Liver (tissue), 9 donors: ENCODE results near the gene HORMAD2. TPM values are rescaled to one million over a fixed set of nuclear protein-coding genes. Genes with fewer than 3 reads are reported as not detected.
"Not testable (repeated sequence)": the region's sequence is repeated elsewhere in the genome, so short reads cannot be mapped to it uniquely, and the experiment has no call there.

Source experiments
- DNase-seq: peaks from one replicate; pipeline ENCODE4 v3.0.0-alpha.2; 2017; ENCODE audit warnings: low spot score
- H3K27ac ChIP-seq, 2 donors: one replicate each; pipeline ENCODE4 v1.7.0; 2013; ENCODE audit warnings: inconsistent platforms in 2 of 2, low read length in 2 of 2, control low read depth in 1 of 2, low read depth in 1 of 2, mild to moderate bottlenecking in 1 of 2
- H3K27me3 ChIP-seq, 4 donors: one replicate each; pipeline versions ENCODE4 v1.6.1 to v1.7.0; 2013; ENCODE audit warnings: low read length in 3 of 4, inconsistent platforms in 1 of 4, mild to moderate bottlenecking in 1 of 4, moderate library complexity in 1 of 4; ENCODE audit not compliant: control insufficient read depth in 4 of 4, insufficient read depth in 4 of 4
- H3K36me3 ChIP-seq, 4 donors: one replicate each; pipeline versions ENCODE4 v1.6.1 to v1.7.0; 2013; ENCODE audit warnings: low read length in 3 of 4, mild to moderate bottlenecking in 3 of 4, low read depth in 1 of 4, moderate library complexity in 1 of 4; ENCODE audit not compliant: control insufficient read depth in 4 of 4, insufficient read depth in 3 of 4
- H3K4me1 ChIP-seq, 4 donors: one replicate each; pipeline versions ENCODE4 v1.6.1 to v1.7.0; 2013; ENCODE audit warnings: low read length in 3 of 4, mild to moderate bottlenecking in 3 of 4, moderate library complexity in 1 of 4; ENCODE audit not compliant: control insufficient read depth in 4 of 4, insufficient read depth in 4 of 4
- H3K4me3 ChIP-seq, 3 donors: one replicate each; pipeline versions ENCODE4 v1.6.1 to v1.7.0; 2013; ENCODE audit warnings: low read length in 3 of 3, control low read depth in 1 of 3, low read depth in 1 of 3, mild to moderate bottlenecking in 1 of 3
- H3K9ac ChIP-seq, 2 donors: one replicate each; pipeline ENCODE4 v1.7.0; 2013; ENCODE audit warnings: low read length in 2 of 2, mild to moderate bottlenecking in 2 of 2, moderate library complexity in 2 of 2, control low read depth in 1 of 2, low read depth in 1 of 2
- H3K9me3 ChIP-seq, 4 donors: one replicate each; pipeline versions ENCODE4 v1.6.1 to v1.7.0; 2013; ENCODE audit warnings: low read length in 3 of 4; ENCODE audit not compliant: control insufficient read depth in 4 of 4
- ATF3 ChIP-seq: IDR thresholded peaks from 2 replicates; pipeline ENCODE4 v1.6.1; 2016; ENCODE audit warnings: antibody characterized with exemption
- CTCF ChIP-seq: fragments of 150-350 bp; IDR thresholded peaks from 2 replicates; pipeline ENCODE4 v1.5.1; 2017; ENCODE audit warnings: improper control_type of control experiment, low read depth, low read length; ENCODE audit not compliant: missing input control
- EGR1 ChIP-seq, 2 donors: IDR thresholded peaks; 2 replicates each; pipeline ENCODE4 v1.6.1; 2016 to 2018; ENCODE audit warnings: antibody characterized with exemption in 2 of 2, low read depth in 2 of 2
- HNF4A ChIP-seq, 2 donors: conservative IDR thresholded peaks; 2 replicates each; pipeline ENCODE4 v1.6.1; 2016; ENCODE audit warnings: antibody characterized with exemption in 2 of 2, mild to moderate bottlenecking in 2 of 2
- HNF4G ChIP-seq: IDR thresholded peaks from 2 replicates; pipeline ENCODE4 v1.6.1; 2016; ENCODE audit warnings: antibody characterized with exemption
- JUND ChIP-seq, 2 donors: IDR thresholded peaks; 2 replicates each; pipeline ENCODE4 v1.6.1; 2016; ENCODE audit warnings: antibody characterized with exemption in 2 of 2
- NR2F2 ChIP-seq: IDR thresholded peaks from 2 replicates; pipeline ENCODE4 v1.6.1; 2016; ENCODE audit warnings: antibody characterized with exemption
- RAD21 ChIP-seq, 2 donors: IDR thresholded peaks; 2 replicates each; pipeline ENCODE4 v1.6.1; 2016; ENCODE audit warnings: antibody characterized with exemption in 2 of 2, mild to moderate bottlenecking in 2 of 2
- WGBS: extraction: QIAGEN DNeasy Blood & Tissue Kit; methylation state at CpG from one replicate; pipeline ENCODE4 v1.1.7; 2013; 5-methylcytosine and 5-hydroxymethylcytosine counted together
- polyA plus RNA-seq, 2 donors: library from polyadenylated mRNA; stranded (reverse) in 1 of 2; unstranded in 1 of 2; fragments of 200-250 nt in 1 of 2; fragments of >200 nt in 1 of 2; fragmentation: Nextera tagmentation in 1 of 2; extraction: Ambion mirVana in 1 of 2; gene quantifications; one replicate each; pipeline versions ENCODE4 v1.2.1 to v1.2.3, GENCODE V29; 2013 to 2015
- total RNA-seq, 2 donors: library from RNA; depleted of rRNA; stranded (reverse); fragments of >200 nt; gene quantifications; one replicate each; pipeline ENCODE4 v1.2.3, GENCODE V29; 2014
- TF ChIP-seq, protein P1 (sequence below): IDR thresholded peaks from 2 replicates; pipeline ENCODE4 v1.6.1; 2016; ENCODE audit warnings: antibody characterized with exemption, mild to moderate bottlenecking
- donor health status: healthy.
- donor health status: healthy.
- donor health status: healthy.
- donor health status: healthy.
- donor health status: healthy.

Gene HORMAD2
- total and polyA plus RNA-seq, 4 donors, result 0.44 to 2.8 (median 0.47) TPM; not detected in 1

- WGBS, result 90% methylated on average over 20 of the region's 22 CpGs
- not testable (repeated sequence) for H3K4me1 ChIP-seq, H3K36me3 ChIP-seq, DNase-seq, H3K27ac ChIP-seq, H3K9ac ChIP-seq, H3K9me3 ChIP-seq, H3K27me3 ChIP-seq, H3K4me3 ChIP-seq
These were observed 20.8 kb upstream of the HORMAD2 start for GRCh38 chr22:30059346-30060020.

DNA sequence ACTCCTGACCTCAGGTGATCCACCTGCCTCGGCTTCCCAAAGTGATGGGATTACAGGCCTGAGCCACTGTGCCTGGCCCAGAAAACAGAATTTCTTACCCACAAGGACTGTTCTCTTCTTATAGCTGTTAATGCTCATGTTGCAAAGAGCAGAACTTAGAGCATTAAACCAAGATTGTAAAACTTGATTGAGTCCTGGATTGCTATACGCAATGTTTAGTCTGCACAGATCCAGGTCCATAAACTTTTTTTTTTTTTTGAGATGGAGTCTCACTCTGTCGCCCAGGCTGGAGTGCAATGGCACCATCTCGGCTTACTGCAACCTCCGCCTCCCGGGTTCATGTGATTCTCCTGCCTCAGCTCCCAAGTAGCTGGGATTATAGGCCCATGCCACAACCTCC lies 19.2 kb upstream of the HORMAD2 start:
- not testable (repeated sequence) for H3K27ac ChIP-seq, H3K4me1 ChIP-seq, H3K9me3 ChIP-seq, H3K9ac ChIP-seq, H3K4me3 ChIP-seq, DNase-seq, H3K36me3 ChIP-seq, H3K27me3 ChIP-seq
- 88% methylated on average over 6 of the region's 6 CpGs for WGBS

GRCh38 chr22:30062259-30062658 lies 18.0 kb upstream of the HORMAD2 start:
- TF ChIP-seq EGR1 (IDR thresholded peaks at IDR 0.05; ENCODE audit: low read depth in 2 of 2), result no peak
- TF ChIP-seq JUND (IDR thresholded peaks at IDR 0.05), result no peak
- TF ChIP-seq RAD21 (IDR thresholded peaks at IDR 0.05), result no peak
- Histone ChIP-seq H3K27ac (no peak overlapping the region), H3K4me3 (no peak overlapping the region), H3K36me3 (no peaks in the 10 kb centered on the region), H3K9ac (no peak overlapping the region), H3K4me1 (no peaks in the 10 kb centered on the region), H3K27me3 (no peaks in the 10 kb centered on the region), H3K9me3 (no peaks in the 10 kb centered on the region)
- 92% methylated on average over 3 of the region's 3 CpGs for WGBS
- DNase-seq, result no peak

GRCh38 chr22:30062950-30063349 lies 17.3 kb upstream of the HORMAD2 start:
- no peak for TF ChIP-seq HNF4A (conservative IDR thresholded peaks at IDR 0.05)
- TF ChIP-seq EGR1 (IDR thresholded peaks at IDR 0.05; ENCODE audit: low read depth in 2 of 2), result no peak
- TF ChIP-seq NR2F2, result no peak
- TF ChIP-seq CTCF, result no peak
- no peak for TF ChIP-seq ATF3
- no peak for TF ChIP-seq HNF4G
- TF ChIP-seq, protein P1, sequence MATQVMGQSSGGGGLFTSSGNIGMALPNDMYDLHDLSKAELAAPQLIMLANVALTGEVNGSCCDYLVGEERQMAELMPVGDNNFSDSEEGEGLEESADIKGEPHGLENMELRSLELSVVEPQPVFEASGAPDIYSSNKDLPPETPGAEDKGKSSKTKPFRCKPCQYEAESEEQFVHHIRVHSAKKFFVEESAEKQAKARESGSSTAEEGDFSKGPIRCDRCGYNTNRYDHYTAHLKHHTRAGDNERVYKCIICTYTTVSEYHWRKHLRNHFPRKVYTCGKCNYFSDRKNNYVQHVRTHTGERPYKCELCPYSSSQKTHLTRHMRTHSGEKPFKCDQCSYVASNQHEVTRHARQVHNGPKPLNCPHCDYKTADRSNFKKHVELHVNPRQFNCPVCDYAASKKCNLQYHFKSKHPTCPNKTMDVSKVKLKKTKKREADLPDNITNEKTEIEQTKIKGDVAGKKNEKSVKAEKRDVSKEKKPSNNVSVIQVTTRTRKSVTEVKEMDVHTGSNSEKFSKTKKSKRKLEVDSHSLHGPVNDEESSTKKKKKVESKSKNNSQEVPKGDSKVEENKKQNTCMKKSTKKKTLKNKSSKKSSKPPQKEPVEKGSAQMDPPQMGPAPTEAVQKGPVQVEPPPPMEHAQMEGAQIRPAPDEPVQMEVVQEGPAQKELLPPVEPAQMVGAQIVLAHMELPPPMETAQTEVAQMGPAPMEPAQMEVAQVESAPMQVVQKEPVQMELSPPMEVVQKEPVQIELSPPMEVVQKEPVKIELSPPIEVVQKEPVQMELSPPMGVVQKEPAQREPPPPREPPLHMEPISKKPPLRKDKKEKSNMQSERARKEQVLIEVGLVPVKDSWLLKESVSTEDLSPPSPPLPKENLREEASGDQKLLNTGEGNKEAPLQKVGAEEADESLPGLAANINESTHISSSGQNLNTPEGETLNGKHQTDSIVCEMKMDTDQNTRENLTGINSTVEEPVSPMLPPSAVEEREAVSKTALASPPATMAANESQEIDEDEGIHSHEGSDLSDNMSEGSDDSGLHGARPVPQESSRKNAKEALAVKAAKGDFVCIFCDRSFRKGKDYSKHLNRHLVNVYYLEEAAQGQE, result no peak
- Histone ChIP-seq H3K27me3 (no peaks in the 10 kb centered on the region), H3K4me3 (no peak overlapping the region), H3K9me3 (no peaks in the 10 kb centered on the region), H3K36me3 (no peaks in the 10 kb centered on the region), H3K9ac (no peak overlapping the region), H3K4me1 (no peaks in the 10 kb centered on the region), H3K27ac (no peak overlapping the region)
- WGBS, result 88% methylated on average over 1 of the region's 1 CpG
- DNase-seq, result no peak
